Stimulated activated CD4-positive, alpha-beta T cell treated with anti-CD3 and anti-CD28 coated beads, Interleukin-1b, Interleukin-23, amount 100 ng/mL, for 48 hours (primary cell): ENCODE results near the gene MXD3.
"Not testable (repeated sequence)": the region's sequence is repeated elsewhere in the genome, so short reads cannot be mapped to it uniquely, and the experiment has no call there.

ENCODE experiments used
- DNase-seq: peaks from one replicate; pipeline ENCODE4 v3.0.0-alpha.2; 2020

Gene MXD3

DNA sequence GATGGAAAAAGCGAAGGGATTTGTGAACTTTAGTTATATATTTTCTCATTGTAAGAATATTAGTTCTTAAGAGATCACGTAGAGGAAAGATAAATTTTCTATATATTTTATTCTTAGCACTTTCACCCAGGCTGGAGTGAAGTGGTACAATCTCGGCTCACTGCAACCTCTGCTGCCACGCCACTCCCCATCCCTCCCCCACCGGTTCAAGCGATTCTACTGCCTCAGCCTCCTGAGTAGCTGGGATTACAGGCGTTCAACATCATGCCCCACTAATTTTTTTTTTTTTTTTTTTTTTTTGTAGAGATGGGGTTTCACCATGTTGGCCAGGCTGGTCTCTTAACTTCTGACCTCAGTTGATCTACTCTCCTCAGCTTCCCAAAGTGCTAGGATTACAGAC is 50.7 kb downstream of the MXD3 start:
- DNase-seq: no peak

DNA sequence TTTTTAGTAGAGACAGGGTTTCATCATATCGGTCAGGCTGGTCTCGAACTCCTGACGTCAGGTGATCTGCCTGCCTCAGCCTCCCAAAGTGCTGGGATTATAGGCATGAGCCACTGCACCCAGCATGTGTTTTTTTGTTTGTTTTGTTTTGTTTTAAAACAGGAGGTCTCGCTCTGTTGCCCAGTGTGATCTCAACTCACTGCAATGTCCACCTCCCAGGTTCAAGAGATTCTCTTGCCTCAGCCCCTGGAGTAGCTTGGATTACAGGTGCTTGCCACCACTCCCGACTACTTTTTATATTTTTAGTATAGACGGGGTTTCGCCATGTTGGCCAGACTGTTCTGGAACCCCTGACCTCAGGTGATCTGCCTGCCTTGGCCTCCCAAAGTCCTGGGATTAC is 53.0 kb downstream of the MXD3 start:
- not testable (repeated sequence) for DNase-seq
